Prostate gland (tissue), 2 donors: ENCODE data around the gene TCEAL8.

Source experiments
- POLR2A ChIP-seq: fragments of 450-650 bp; IDR thresholded peaks from one replicate; pipeline ENCODE4 v1.6.1; 2016; ENCODE audit warnings: antibody characterized with exemption, mild to moderate bottlenecking
- TF ChIP-seq, protein P1 (sequence below), 4 experiments: fragments of 200-600 bp in 2 of 4; fragments of 450-650 bp in 2 of 4; sonication (generic) in 2 of 4; IDR thresholded peaks; 1 replicate in 3 of 4; 2 replicates in 1 of 4; pipeline ENCODE4 v1.5.1; 2016 to 2019; ENCODE audit warnings: antibody characterized with exemption in 4 of 4, mild to moderate bottlenecking in 2 of 4, moderate library complexity in 2 of 4

DNA sequence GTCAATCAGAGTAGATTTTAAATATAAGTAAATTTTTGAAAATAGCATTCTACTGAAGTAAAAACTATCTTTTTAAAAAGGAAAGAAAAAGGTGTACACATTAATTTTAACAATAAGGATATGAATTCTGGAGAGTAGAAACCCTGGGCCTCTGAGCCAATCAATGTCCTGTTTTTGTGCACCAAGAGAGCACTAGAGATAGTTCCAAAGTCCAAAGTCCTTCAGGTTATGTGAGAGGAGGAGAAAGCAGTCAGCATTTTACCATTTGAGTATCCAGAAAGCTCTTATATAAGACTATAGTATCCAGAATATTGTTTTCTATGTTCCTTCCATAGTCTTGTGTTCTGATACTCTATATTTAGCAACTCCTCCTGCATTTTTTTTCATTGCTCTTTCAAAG, 3.3 kb upstream of the TCEAL8 start:
- TF ChIP-seq, protein P1, sequence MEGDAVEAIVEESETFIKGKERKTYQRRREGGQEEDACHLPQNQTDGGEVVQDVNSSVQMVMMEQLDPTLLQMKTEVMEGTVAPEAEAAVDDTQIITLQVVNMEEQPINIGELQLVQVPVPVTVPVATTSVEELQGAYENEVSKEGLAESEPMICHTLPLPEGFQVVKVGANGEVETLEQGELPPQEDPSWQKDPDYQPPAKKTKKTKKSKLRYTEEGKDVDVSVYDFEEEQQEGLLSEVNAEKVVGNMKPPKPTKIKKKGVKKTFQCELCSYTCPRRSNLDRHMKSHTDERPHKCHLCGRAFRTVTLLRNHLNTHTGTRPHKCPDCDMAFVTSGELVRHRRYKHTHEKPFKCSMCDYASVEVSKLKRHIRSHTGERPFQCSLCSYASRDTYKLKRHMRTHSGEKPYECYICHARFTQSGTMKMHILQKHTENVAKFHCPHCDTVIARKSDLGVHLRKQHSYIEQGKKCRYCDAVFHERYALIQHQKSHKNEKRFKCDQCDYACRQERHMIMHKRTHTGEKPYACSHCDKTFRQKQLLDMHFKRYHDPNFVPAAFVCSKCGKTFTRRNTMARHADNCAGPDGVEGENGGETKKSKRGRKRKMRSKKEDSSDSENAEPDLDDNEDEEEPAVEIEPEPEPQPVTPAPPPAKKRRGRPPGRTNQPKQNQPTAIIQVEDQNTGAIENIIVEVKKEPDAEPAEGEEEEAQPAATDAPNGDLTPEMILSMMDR (IDR thresholded peaks at IDR 0.05) = no peak
- no peak for TF ChIP-seq POLR2A
